SU-DHL-6 (cell line): Measurements from ENCODE around the gene CCDC169.

Experiments used
- EZH2phosphoT487 ChIP-seq: fragments of 200-600 bp; sonication (generic), shearing (Covaris generic); conservative IDR thresholded peaks from 2 replicates; pipeline ENCODE4 v1.6.1; 2018; ENCODE audit warnings: mild to moderate bottlenecking, antibody characterized with exemption, low read length, moderate library complexity, mixed read lengths
- TF ChIP-seq, protein P1 (sequence below): fragments of 200-600 bp; sonication (generic); IDR thresholded peaks from one replicate; pipeline ENCODE4 v1.5.1; 2017; ENCODE audit warnings: antibody characterized with exemption, mild to moderate bottlenecking, low read length, moderate library complexity; ENCODE audit not compliant: insufficient read depth, poor library complexity, severe bottlenecking

DNA sequence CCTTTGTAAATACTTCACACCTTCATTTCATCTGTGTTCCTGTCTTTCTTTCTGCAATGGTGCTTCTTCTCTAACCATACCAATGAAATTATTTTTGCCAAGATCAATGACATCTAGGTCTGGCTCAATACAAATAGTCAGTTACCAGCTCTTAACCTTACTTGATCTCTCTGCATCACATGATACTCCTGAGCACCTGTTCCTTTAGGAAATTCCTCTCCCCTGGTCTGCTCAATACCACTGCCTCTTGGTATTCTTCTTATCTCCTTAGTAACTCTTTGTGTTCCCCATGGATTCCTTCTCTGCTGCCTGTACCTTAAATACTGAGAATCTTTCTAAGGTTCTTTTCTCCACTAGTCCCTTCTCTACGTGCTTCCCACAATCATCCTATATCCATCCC lies 109.2 kb downstream of the CCDC169 start:
- TF ChIP-seq, protein P1, sequence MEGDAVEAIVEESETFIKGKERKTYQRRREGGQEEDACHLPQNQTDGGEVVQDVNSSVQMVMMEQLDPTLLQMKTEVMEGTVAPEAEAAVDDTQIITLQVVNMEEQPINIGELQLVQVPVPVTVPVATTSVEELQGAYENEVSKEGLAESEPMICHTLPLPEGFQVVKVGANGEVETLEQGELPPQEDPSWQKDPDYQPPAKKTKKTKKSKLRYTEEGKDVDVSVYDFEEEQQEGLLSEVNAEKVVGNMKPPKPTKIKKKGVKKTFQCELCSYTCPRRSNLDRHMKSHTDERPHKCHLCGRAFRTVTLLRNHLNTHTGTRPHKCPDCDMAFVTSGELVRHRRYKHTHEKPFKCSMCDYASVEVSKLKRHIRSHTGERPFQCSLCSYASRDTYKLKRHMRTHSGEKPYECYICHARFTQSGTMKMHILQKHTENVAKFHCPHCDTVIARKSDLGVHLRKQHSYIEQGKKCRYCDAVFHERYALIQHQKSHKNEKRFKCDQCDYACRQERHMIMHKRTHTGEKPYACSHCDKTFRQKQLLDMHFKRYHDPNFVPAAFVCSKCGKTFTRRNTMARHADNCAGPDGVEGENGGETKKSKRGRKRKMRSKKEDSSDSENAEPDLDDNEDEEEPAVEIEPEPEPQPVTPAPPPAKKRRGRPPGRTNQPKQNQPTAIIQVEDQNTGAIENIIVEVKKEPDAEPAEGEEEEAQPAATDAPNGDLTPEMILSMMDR: no peak
- TF ChIP-seq EZH2phosphoT487: no peak
